ENCODE measurements around the gene PCNT. TPM values are rescaled to one million over a fixed set of nuclear protein-coding genes. Genes with fewer than 3 reads are reported as not detected.
"Not testable (repeated sequence)": the region's sequence is repeated elsewhere in the genome, so short reads cannot be mapped to it uniquely, and the experiment has no call there.

PCNT gene
- total and polyA plus RNA-seq, 2 of the 8 experiments (the other 6 are each of a cell fraction or from before 2014, with no cell fraction given) = 9.9 to 45.1 TPM

- H3K4me1 ChIP-seq (replicated peaks in 1 of 4; ENCODE audit: control insufficient read depth in 3 of 4, insufficient read depth in 4 of 4, low read length in 3 of 4); CTCF ChIA-PET (ENCODE audit: partially characterized antibody); H4K91ac ChIP-seq (replicated peaks; ENCODE audit: insufficient read length, low read length); H3K79me2 ChIP-seq (ENCODE audit: control insufficient read depth in 1 of 2, insufficient read depth in 2 of 2, low read length in 2 of 2); H2AFZ ChIP-seq (ENCODE audit: low read length); H3K9me3 ChIP-seq (ENCODE audit: insufficient read depth in 2 of 2, low read depth in 1 of 2, low read length in 1 of 2); H3K18ac ChIP-seq (ENCODE audit: extremely low read depth, low read length); H3K9ac ChIP-seq (replicated peaks in 1 of 4; ENCODE audit: extremely low read depth in 1 of 4, low read depth in 3 of 4, low read length in 3 of 4); H3K4ac ChIP-seq (replicated peaks; ENCODE audit: insufficient read length, low read depth, low read length); H3K23me2 ChIP-seq (ENCODE audit: low read depth, low read length); H4K5ac ChIP-seq (ENCODE audit: insufficient read length, low read depth, low read length); H2BK15ac ChIP-seq (ENCODE audit: low read length); H2BK5ac ChIP-seq (ENCODE audit: low read depth, low read length); H3K4me2 ChIP-seq (ENCODE audit: insufficient read depth in 1 of 2, low read depth in 2 of 2, low read length in 2 of 2); DNase-seq (ENCODE audit: low read depth in 1 of 2, low spot score in 2 of 2); H3K14ac ChIP-seq (ENCODE audit: insufficient read length); H2BK12ac ChIP-seq (ENCODE audit: low read depth, low read length); H4K8ac ChIP-seq (ENCODE audit: extremely low read depth, insufficient read depth, low read length); H3K27ac ChIP-seq (ENCODE audit: low read depth, low read length); H4K20me1 ChIP-seq (replicated peaks in 1 of 2; ENCODE audit: control insufficient read depth in 1 of 2, insufficient read depth in 2 of 2, low read length in 2 of 2); H2AK5ac ChIP-seq (ENCODE audit: low read depth, low read length); H3K4me3 ChIP-seq (ENCODE audit: extremely low read depth in 1 of 4, insufficient read depth in 2 of 4, low read depth in 3 of 4, low read length in 4 of 4); H3K23ac ChIP-seq (ENCODE audit: insufficient read length); H3K27me3 ChIP-seq (replicated peaks in 1 of 4; ENCODE audit: control insufficient read depth in 3 of 4, extremely low read depth in 1 of 4, insufficient read depth in 3 of 4, low read length in 3 of 4); H3K79me1 ChIP-seq (ENCODE audit: low read depth, low read length); H2BK20ac ChIP-seq (ENCODE audit: low read length); FAIRE-seq; H2BK120ac ChIP-seq (replicated peaks; ENCODE audit: low read depth, low read length); H3K56ac ChIP-seq (replicated peaks; ENCODE audit: insufficient read length, low read depth, low read length): not testable (repeated sequence)
- H3K36me3 ChIP-seq (ENCODE audit: control insufficient read depth in 2 of 4, insufficient read depth in 4 of 4, low read length in 3 of 4) = peaks cover 13 to 49% (median 29%) of the 10 kb centered on the region in 4 experiments
- 88% methylated on average over 11 of the region's 11 CpGs; no CpG with 5 or more reads in 1 of the 2 experiments for WGBS, 2 experiments (ENCODE audit: extremely low coverage in 1 of 2, insufficient coverage in 1 of 2, insufficient read length in 1 of 2, insufficient replicate concordance in 2 of 2, low coverage in 1 of 2, low lambda C conversion rate in 2 of 2, missing lambda C conversion rate in 1 of 2)
- POLR2A ChIA-PET (ENCODE audit: partially characterized antibody) = interaction anchor here (0.7 kb wide), 1 partner anchor 10 kb away, joined by 3 read pairs; no protein-coding TSS in a partner anchor
These were observed 109.2 kb downstream of the PCNT start for GRCh38 chr21:46433116-46433515.
